SKM-1 (cell line): ENCODE data around the gene SRBD1.

Experiments
- DNase-seq: peaks from one replicate; lab custom pipeline; 2025; ENCODE audit not compliant: unreplicated experiment; lab: John Stamatoyannopoulos, UW

SRBD1 gene, protein sequence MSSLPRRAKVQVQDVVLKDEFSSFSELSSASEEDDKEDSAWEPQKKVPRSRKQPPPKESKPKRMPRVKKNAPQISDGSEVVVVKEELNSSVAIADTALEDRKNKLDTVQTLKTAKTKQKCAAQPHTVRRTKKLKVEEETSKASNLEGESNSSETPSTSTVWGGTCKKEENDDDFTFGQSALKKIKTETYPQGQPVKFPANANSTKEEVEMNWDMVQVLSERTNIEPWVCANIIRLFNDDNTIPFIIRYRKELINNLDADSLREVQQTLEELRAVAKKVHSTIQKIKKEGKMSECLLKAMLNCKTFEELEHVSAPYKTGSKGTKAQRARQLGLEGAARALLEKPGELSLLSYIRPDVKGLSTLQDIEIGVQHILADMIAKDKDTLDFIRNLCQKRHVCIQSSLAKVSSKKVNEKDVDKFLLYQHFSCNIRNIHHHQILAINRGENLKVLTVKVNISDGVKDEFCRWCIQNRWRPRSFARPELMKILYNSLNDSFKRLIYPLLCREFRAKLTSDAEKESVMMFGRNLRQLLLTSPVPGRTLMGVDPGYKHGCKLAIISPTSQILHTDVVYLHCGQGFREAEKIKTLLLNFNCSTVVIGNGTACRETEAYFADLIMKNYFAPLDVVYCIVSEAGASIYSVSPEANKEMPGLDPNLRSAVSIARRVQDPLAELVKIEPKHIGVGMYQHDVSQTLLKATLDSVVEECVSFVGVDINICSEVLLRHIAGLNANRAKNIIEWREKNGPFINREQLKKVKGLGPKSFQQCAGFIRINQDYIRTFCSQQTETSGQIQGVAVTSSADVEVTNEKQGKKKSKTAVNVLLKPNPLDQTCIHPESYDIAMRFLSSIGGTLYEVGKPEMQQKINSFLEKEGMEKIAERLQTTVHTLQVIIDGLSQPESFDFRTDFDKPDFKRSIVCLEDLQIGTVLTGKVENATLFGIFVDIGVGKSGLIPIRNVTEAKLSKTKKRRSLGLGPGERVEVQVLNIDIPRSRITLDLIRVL

DNA sequence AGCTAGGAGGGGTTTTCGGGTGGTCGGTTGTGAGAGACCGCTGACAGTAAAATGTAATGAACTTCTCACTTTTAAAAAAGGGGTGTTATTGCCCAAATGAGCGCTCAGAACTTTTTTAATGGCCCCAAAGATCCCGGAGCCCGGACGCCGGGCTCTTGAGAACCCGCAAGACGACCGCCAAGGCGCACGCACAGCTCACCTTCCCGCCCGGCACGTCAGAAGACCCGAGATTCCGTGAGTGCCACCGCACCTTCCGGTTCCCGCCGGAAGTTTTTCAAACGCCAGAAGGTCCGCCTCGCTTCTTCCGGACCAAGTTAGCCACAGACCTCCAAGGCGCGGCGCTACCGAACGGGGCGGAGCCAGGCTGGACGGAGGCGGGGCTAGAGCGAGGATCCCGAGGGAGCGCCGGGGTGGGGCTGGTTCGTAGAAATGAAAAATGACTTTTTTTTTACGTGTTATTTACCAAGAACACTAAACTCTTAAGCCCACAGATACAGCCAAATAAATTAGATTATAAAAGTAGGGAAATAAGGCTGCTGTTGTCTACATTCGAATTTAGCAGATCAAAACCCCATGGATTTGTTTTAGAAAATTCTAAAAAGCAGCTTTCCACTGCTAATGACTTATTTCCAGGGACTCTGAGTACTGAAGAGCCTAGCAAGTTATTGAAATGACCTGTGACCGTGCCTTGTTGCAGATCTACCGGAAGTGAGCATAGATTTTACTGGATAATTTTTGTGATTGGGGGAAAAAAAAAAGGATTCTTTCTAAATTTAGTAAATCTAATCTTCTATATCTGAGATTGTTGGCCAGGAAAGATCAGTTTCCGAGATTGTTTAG is at the start of gene SRBD1:
SRBD1 (minus strand) TSS at position 248 of the 840 bp plus-strand sequence. CDS start 5,826 bp downstream, outside the sequence.
- DNase-seq = peak; percentile 89

DNA sequence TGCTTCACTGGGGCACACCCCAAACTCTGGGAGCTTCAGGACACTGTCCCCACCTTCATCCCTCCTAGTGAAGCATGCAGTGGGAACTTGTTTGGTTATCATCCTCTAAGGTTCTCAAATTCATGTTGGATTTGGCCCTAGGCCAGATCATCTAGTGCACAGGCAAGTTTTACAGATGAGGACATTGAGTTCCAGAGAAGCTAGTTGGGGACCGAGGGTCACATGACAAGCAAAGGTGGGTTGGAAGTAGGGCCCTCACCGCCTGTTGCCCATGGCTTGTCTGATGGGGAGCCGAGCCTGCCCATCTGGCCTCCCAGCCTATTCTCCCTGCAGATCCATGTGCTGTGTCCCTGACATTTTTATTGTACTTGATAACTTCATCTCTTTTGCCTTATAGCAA is 43.2 kb upstream of the SRBD1 start:
- DNase-seq = no peak

DNA sequence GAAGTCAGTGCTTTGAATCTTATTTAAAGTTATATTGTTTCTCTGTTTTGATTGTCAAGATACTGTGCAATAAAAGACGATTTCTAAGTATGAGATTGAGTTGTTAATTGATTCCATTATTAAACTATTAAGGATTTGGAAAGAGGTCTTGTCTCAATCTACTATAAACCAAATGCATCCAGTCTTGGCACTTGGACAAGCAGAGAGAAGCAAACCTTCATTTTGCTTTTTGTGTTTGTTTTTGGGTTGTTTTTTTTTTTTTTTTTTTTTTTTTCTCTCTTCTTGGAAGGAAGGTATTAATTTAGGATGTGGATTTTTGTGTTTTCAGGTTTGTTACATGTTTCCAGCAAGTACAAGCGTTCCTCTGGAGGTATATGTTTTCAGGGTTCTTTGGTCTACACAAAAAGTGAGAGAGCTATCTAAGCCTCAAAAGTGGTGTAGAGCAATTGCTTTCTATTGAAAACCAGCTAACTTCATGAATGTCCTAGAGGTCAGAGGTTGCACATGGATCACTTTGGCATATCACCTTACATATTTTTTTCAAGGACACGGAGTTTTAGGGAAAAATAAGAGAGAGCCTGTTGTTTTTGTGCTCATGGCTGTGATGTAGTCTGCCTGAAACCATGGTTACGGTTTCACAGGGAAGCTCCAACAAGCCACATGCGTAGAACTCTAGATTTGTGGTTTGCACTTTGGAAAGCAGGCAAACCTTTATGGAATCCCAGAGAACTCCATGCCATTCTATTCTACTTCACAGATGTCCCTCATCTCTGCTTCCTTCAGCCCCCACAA is 42.3 kb upstream of the SRBD1 start:
- no peak for DNase-seq

DNA sequence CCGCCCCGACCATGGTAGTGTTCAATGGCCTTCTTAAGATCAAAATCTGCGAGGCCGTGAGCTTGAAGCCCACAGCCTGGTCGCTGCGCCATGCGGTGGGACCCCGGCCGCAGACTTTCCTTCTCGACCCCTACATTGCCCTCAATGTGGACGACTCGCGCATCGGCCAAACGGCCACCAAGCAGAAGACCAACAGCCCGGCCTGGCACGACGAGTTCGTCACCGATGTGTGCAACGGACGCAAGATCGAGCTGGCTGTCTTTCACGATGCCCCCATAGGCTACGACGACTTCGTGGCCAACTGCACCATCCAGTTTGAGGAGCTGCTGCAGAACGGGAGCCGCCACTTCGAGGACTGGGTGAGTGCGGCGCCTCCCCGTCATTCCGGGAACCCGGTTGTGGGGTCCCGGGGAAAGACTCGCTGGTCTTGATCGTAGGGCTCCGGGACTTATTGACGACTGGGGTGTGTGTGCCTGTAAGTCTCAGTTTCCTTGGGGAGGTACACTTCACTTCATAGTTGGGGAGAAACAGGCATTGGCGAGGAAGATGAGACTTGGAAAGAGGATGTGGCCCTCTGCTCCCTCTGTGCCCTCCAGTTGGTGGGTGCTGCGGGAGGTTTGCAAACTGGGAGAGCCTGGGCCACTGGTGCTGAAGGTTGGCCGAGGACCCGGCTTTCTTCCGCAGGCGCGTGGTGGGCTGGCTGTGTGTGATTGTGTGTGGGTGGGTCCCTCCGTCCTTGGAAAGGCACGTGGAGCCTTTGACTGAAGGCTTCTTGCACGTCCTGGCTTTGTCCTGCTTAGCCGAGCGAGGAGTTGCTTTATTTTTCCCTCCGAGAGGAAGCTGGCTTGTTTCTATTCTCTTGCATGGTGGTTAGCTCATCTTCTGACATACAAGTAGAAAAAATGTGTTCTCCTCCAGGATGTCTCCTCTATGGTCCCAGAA is 41.3 kb upstream of the SRBD1 start:
- DNase-seq = peak; percentile 63

DNA sequence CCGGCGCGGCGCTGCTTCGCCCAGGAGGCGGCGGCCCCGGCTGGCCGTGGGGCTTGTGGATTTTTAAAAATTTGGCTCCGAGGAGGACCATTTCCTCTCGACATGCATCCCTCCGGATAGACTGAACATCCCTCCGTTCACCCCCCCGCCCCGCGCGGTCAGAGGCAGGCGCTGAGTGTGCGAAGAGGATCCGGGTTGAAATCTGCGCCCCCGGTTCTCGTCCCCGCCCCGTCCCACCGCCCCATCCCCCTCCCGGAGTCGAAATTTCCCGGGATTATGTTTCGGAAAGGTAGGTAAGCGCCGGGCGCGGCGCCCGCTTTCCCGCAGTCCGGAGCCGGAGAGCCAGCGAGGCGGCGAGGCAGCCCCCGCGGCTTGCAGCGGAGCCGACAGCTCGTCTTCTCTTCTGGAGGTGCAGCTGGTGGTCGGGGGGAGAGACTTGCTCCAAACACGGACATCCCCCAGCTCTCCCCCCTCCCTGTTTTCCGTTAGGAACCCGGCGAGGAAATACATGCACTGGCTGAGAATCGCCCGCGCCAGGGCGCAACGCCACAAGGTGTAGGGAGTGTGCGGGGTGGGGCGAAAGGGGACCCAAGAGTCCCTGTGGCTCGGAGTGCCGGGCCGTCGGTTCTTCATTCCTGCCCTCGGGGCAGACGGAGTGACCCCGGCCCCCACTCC is 40.5 kb upstream of the SRBD1 start, which contains the start of gene PRKCE:
PRKCE (plus strand) TSS at position 261 of the 675 bp plus-strand sequence.
- DNase-seq = peak; percentile 9

DNA sequence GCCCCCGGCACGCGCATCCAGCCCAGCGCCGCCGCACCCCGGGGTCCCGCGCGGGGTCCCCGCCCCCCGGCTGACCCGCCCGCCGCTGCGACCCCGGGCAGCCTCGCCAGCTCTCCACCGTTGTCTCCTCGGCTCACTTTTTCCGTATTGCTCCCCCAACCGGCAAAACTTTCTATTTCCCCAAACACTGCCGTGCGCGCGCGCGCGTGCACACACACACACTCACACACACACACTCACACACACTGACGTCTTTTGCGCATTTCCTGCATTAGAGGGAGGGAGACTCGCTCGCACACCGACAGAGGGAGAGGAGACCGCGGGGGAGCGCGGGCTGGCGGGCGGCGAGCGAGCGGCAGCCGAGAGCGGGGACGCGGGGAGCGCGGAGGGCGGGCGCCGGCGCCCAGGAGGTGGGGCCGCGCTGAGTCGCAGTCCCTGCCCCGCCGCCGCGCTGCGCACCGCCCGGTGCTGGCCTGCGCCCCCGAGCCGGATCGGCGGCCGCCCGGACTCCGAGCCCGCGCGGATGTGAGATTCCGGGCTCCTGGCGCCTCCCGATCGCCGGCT is 39.9 kb upstream of the SRBD1 start:
- peak; percentile 93 for DNase-seq

DNA sequence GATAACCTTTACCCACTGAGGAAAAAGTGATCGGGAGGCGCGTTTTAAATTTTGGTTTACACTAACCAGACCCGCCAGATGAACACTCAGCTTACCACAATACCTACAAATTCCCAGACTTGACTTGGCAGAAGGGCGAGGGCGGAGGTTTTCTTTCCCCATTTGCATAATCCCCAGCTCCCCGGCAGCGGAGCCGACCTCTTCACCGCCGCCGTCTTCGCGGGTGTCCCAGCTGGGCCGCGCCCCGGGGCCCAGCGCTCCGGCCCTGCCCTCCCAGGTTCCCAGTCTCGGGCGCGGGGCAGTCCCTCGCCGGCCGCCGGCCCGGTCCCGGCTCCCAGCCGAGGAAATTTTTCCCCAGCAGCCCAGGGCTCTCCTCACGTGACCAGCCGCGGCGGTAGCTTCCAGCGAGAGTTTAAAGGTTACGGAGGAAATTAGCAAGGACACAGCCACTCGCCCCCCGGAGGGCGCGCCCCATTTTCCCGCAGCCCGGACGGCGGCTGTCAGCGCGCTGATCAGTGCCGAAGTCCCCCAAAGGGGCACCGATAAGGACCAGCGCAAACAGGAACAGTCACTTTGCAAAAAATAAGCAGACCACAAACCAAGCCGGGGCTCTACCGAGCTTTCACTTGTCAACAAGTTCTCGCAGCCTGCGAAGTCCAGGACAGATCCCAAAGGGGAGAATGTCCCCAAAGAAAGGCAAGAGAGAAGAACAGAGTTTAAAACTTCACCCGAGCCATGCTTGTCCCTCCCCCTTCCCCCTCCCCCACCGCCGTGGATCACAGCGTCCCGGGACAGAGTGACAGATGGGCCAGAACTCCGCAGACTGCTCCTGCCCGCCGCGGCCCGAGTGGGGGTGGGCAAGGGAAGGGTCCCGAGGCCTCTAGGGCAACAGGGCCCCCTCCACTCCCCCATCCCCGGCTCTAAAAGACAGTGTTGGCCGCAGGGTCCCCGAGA is 39.1 kb upstream of the SRBD1 start:
- DNase-seq = no peak

DNA sequence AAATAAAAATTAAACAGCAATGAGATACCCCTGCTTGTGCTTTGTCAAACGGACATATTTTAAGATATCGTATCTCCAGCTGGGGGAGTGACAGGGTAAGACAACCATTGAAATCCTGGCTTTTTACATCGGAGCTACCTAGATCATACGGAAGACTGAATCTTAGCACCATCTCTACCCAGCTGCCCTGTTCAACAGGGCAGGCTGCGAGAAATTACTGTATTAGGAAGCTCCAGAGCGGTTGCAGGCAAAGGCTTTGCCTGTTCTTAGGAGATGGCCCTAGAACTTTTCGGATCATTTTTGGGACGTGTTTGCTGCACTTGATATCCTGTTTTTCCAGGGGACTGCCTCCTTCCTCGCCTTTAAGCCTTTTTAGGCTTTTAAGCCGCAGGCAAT is 38.4 kb upstream of the SRBD1 start:
- no peak for DNase-seq

DNA sequence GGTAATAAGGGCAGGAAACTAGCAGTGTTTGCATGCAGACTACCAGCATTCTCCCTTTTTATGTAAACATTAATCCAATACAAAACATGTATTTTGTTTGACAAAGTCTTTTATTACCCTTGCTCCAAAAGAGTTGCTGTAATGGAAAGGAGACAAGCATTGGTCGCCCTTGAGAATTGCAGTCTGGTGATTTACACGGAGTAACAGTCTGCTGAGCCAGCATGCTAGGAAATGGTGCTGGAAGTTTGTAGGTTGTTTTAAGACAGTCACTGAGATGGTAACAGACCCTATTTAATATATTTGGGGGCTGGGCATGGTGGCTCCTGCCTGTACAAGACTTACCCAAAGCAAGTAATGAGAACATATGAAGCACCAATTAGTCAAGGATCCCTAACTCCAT is 37.6 kb upstream of the SRBD1 start:
- no peak for DNase-seq

DNA sequence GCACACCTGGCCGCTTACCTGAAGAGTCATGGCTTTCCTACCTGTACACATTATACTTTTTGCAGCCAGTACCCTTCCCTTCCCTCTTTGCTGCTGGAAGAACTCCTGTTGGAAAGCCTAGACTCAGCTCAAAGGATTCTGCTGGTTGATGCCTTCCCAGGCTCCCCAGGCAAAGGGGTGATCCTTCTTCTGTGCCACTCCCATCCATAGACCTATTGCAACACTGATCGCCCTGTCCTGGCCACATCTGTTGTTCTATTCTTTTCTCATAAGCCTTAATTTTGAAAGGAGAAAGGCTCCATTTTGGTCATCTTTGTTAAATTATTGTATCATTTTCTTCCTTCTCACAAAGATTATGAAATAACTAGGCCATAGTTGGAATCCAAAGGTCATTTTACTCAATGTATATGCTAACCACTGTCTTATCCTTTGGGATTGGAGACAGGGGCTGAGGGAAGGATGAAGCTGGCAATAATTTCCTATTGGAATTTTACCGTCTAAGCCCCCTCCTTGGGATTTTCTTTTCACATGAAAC is 37.0 kb upstream of the SRBD1 start:
- DNase-seq = no peak

DNA sequence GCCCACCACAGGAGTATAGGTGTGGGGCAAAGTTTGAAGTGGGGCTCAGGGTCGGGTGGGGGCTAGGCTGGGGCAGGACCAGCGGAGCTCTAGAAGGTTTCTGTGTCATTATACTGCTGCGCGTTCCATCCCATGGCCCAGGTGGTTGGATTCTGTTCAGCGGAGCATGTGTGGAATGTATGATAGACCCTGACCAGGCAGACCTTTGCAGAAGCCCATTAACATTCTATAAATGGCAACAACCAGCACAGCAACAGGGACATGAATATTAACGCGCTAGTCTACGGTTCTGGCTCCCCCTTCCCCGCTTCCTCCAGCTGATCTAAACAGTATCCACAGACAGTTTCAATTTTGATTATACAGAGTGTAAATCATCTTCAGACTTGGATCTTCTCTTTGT is 36.3 kb upstream of the SRBD1 start:
- no peak for DNase-seq

DNA sequence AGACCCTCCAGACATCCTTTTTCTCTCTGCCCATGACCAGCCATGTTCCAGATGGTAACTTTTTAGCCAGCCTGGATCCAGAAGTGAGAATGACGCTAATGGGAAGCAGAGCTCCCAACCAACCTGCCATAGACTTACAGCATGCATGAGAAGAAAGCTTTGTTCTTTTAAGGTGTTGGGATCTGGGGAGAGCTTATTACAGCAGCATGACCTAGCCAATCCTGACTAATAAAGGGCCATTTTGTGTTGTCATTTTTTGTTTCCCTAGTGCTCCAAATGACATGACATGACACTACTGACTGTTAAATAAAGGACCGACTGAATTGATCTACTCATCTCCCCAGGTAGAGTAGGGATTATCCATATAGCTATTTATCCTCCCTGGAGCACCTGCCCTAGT is 35.2 kb upstream of the SRBD1 start:
- DNase-seq = no peak

DNA sequence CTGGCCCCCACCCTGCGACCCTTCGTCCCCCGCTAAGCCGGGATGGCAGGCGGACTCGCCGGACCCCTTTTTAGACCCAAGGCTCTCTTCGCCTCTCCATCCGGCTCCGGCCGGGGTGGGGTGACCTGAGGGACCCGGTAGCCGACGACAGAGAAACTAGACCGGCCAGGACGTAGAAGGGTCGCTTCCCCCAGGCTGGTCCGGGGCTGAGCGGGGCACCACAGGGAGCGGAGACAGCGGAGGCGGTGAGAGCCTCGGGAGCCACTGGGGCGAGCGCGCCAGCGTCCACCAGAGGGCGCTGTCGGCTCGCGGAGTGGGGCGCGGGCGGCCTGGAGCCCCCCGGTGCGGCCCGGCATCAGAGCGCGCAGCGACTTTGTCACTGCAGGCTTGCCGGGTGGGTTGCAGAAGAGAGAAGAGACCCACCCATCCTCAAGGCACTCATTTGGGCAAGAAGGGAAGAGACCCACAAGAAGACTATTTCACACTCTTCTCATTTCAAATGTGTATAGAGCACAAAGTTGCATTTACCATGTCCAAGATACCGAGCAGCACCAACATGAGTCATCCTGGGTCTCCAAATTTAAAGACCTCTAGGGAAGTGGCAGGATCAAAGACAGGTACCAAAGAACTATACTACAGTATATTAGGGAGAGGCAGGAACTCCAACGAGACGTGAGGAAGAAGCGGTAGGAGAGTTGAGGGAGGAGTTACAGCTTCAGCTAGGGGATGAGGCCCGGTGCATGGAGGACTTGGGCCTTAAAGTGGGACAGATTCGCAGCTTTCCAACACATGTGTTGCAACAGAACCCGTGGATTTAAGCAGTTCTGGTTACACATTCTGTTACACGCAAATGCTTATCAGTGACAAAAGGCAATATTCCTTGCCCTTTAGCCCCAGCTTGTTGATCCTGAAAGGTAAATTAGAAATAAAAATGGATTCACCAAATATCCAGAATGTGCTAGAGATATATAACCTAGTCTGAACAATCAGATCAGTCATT is 32.8 kb upstream of the SRBD1 start:
- DNase-seq = peak; percentile 30

DNA sequence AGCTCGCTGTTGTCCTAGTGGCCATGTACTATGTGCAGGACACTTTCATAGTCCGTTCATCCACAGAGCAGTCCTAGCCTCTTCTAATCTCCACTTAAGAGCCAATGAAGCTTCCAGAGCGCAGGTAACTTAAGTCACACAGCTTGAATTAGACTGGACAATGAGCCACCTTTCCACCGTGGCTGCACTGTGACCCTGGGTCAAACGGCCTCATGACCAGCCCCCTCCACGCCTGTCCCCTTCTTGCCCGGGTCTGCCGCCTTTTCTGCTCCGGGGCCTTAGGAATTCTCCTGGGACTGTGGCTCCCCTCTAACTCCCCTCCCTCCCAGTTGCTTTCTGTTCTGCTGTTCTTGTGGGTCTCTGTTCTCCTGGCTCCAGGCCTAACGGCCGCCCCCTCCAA is 32.0 kb upstream of the SRBD1 start:
- DNase-seq = no peak

DNA sequence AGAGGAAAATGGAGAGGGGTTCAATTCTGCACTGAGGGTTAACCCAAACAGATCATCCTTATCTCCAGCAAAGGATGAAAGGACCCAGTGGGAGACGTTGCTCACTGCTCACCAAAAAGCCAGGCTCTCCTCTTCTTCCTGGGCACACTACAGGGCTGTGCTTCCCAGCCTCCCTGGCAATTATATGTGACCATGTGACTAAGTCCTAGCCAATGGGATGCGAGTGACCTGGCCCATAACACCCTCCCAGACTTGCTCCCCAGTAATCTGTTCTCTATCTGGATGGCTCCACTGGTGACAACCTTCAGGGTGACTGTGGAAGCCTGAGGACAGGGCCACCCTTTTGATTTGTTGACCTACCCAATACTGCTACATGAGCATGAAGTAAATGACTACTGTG is 29.5 kb upstream of the SRBD1 start:
- no peak for DNase-seq

DNA sequence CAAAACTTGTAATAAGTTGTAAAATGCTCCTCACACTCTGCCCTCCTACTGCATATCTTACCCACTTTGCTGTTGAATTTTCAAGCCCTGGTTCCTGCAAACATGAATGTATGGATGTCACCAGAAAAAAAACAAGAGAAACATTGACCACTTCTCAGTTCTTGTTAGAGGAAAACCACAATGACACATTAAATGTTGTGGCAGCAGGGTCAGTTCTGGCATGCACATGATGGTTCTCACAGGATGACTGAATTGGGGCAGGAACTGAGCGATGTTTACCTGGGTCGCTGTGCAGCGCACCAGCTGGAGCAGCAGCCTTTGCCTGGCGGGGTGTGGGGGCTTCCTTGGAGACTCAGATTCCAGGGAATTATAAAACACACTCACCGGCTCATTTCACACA is 26.4 kb upstream of the SRBD1 start:
- peak; percentile 25 for DNase-seq
